Stimulated activated CD8-positive, alpha-beta memory T cell treated with anti-CD3 and anti-CD28 coated beads, Interleukin-7, amount 100 ng/mL, for 24 hours (primary cell): ENCODE results near the gene GRPEL1.
"Not testable (repeated sequence)": the region's sequence is repeated elsewhere in the genome, so short reads cannot be mapped to it uniquely, and the experiment has no call there.

Experiments
- DNase-seq: peaks from one replicate; pipeline ENCODE4 v3.0.0-alpha.2; 2020; ENCODE audit warnings: low read depth

Gene GRPEL1

GRCh38 chr4:7067452-7068278 lies at the start of gene GRPEL1:
Gene GRPEL1, minus strand, starts transcription at chr4:7068064. Its CDS starts 32 bp downstream, at chr4:7068032.
- peak; percentile 100 for DNase-seq

DNA sequence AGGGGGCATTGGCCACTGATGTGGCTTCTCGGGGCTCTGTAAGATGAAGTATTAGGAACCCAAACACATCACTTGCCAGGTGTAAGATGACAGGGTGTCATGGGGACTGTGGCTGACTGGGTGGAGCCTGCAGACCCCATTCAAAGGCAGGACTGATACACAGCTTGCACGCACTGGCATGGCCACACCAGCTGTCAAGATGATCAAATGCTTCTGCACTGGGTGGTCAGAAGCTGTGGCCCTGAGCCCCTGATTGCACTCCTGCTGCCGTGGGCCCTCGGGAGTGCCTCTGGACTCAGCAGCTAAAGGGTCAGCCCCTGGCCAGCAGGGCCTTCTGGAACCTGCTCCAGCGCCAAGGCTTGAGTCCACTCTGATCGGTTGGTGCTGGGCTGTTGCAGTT lies 48.8 kb upstream of the GRPEL1 start:
- DNase-seq: no peak

DNA sequence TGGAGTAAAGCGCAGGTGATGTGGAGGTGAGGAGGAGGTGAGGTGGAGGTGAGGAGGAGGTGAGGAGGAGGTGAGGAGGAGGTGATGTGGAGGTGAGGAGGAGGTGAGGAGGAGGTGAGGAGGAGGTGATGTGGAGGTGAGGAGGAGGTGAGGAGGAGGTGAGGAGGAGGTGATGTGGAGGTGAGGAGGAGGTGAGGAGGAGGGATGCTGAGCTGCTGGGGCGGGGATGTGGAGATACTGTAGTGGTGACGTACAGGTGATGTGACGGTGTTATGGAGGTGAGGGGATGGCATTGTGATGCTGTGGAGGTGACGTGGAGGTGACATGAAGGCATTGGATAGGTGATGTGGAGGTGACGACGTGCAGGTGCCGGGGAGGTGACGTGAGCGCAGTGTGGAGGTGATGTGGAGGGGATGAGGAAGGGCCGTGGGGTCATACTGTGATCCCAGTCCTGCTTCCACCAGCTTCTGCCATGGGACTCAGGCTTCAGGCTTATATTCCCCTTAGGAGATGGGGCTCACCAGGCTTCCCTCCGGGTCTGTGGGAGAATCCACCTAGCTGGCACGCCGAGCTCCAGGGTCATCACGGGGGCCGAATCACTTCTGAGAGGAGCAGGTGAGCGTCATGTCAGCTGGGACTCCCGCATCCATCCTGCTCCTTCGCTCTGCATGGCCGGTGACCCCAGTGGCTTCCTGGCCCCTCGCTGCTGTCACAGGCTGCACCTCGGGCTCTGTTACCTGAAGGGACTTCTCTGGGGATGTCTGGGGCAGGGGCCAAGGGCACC lies 47.9 kb upstream of the GRPEL1 start:
- DNase-seq: no peak

- DNase-seq: no peak
Measured at GRCh38 chr4:7112656-7113055, 44.8 kb upstream of the GRPEL1 start.

DNA sequence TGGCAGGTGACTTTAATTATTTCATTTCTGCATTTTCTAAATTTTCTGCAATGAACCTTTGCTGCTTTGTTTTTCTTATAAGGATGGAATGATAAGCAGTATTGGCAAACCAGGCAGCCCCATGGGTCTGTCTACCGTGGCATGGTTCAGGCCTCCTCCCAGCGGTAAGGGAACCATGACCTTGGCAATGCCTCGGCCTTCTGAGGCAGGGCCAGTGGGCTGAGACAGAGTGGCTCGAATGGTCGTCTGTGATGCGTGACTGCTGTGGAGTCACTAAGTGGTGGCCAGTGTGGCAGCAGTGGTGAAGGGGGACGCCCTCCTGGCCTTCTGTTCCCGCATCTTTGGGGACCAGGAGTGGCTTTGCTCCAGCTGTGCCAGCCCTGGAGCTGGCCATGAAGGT lies 43.6 kb upstream of the GRPEL1 start:
- no peak for DNase-seq

GRCh38 chr4:7110546-7110945 lies 42.7 kb upstream of the GRPEL1 start:
- no peak for DNase-seq

GRCh38 chr4:7109169-7109568 lies 41.3 kb upstream of the GRPEL1 start:
- no peak for DNase-seq

GRCh38 chr4:7108660-7109059 lies 40.8 kb upstream of the GRPEL1 start:
- no peak for DNase-seq

GRCh38 chr4:7108046-7108625 lies 40.3 kb upstream of the GRPEL1 start:
- no peak for DNase-seq

- no peak for DNase-seq
Measured at GRCh38 chr4:7107166-7107905, 39.5 kb upstream of the GRPEL1 start.

- DNase-seq: no peak
Measured at GRCh38 chr4:7105276-7105675, 37.4 kb upstream of the GRPEL1 start.

- no peak for DNase-seq
Measured at GRCh38 chr4:7104366-7105031, 36.6 kb upstream of the GRPEL1 start.

GRCh38 chr4:7103607-7104365 lies 35.9 kb upstream of the GRPEL1 start:
- DNase-seq: no peak

- DNase-seq: peak; percentile 65
Measured at GRCh38 chr4:7103031-7103606, 35.3 kb upstream of the GRPEL1 start.

DNA sequence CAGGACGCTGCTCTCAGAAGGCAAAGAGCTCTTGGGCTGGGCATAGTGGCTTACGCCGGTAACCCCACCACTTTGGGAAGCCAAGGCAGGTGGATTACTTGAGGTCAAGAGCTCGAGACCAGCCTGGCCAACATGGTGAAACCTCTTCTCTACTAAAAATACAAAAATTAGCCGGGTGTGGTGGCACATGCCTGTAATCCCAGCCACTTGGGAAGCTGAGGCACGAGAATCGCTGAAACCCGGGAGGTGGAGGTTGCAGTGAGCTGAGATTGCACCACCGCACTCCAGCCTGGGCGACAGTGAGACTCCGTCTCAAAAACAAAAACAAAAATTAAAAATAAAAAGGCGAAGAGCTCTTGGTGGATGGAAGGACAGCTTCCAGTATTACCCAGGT lies 34.6 kb upstream of the GRPEL1 start:
- not testable (repeated sequence) for DNase-seq

DNA sequence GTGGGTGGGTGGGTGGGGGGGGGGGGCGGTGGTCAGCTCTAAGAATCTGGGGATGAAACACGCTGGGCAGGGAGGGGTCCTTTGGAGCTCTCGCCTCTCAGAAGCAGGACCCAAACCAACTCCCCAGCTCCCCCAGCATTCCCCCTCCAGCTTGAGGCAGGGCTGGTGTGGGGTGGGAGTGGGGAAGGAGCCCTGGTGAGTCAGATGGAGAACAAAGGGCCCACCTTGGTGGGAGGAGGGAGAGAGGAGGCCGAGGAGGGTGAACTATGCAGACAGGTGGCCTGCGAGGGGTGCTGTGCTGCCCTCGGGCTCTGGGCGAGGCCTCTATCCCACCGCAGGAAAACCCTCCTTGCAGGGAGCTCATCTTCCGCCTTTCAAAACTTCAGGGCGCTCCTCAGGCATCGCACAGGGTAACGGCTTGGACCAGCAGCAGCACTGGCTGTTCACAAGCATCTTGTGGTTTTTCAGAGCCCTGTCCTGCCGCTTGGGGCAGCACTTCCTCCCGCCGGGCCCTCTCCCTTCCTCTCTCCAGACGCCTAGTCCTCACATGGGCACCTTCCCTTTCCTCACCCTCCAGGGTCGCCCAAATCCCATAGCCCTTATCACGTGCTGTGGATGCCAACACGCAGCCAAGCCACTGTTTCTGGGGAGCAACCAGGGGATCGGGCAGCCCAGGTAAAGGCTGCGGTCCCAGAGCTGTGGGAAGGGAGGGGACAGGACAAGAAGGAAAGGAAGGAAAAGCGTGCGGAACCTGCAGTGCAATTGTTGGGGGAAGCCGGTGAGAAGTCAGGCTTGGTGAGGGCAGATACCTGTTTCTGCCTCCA lies 34.0 kb upstream of the GRPEL1 start:
- peak; percentile 20 for DNase-seq

GRCh38 chr4:7096236-7096635 lies 28.4 kb upstream of the GRPEL1 start:
- no peak for DNase-seq

DNA sequence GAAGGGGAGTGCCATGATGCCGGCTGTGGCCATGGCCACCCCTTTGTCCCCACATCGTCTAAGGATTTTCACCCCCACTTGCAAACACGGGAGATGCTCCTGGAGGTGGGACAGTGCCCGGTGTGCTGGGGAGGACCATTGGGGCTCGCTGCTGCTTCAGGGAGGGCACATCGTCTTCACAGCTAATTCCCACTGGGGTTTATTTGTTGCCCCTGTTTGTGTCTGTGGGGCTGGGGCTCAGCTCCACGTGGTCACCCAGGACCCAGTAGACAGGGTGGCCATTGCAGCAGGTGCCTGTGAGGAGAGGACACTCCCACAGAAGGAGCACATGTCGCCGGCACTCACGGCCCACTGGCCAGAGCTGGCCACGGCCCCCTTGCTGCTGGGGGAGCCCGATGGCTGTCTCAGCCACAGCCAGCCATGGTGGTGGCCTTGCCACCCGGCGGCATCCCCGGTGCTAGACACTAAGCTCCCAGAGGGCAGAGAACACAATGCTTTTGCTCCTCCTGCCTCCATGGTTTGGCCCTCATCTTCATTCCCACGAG lies 27.8 kb upstream of the GRPEL1 start:
- no peak for DNase-seq

- DNase-seq: no peak
Measured at GRCh38 chr4:7094916-7095315, 27.1 kb upstream of the GRPEL1 start.
